Esophagus muscularis mucosa (tissue), 4 donors: Measurements from ENCODE around the gene HOXB7.

Experiments
- CTCF ChIP-seq, 3 experiments: fragments of 200-600 bp in 2 of 3; fragments of 450-650 bp in 1 of 3; sonication (generic) in 2 of 3; IDR thresholded peaks; one replicate each; pipeline ENCODE4 v1.5.1; 2017 to 2019; ENCODE audit warnings: antibody characterized with exemption in 3 of 3, mild to moderate bottlenecking in 2 of 3, moderate library complexity in 1 of 3
- EP300 ChIP-seq: sonication (generic); formaldehyde crosslinking; IDR thresholded peaks from one replicate; pipeline ENCODE4 v1.6.1; 2017; ENCODE audit warnings: antibody characterized with exemption
- POLR2A ChIP-seq: fragments of 450-650 bp; IDR thresholded peaks from one replicate; pipeline ENCODE4 v1.6.1; 2017; ENCODE audit warnings: antibody characterized with exemption, moderate library complexity, mild to moderate bottlenecking, low read depth
- POLR2AphosphoS5 ChIP-seq, 2 donors: sonication (generic); formaldehyde crosslinking; IDR thresholded peaks; one replicate each; pipeline ENCODE4 v1.6.1; 2017; ENCODE audit warnings: antibody characterized with exemption in 2 of 2

DNA sequence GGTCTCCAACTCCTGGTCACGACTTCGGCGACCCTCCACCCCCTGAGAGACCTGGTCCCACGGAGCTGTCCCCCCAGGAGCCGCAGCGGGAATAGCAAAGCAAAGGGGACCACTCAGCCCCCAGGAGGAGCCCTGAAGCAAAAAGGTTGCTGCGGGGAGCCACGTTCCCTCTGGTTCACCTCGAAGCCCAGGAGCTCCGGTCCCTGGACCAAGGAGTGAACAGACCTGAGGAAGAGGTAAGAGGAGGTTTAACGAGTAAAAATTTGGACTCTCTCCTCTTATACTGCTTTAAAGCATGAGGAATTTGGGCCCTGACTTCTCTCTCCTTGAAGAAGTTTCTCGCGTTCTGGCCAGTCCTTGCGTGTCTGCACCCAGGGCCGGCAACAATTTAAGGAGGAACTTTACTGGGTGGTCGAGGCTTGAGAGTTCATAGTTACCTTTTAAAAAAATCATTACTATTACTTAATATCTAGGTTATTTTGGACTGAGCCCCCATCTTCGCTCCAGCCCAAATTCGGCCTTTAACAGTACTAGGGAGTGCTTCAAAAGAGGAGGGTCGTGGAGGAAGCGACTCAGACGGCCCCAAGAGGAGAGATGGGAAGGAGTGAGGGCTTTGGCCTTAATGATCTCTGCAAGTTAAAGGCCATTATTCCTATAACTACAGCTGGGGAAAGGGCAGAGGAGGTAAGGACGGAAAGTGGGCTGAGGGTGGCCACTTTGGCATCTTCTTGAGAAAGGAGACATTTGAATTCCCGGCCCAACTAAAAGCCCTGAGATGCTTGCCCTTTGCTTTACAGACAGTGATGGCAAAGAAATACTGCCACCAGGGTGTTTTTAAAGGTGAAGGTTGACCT, 32.3 kb upstream of the HOXB7 start:
- TF ChIP-seq CTCF (IDR thresholded peaks at IDR 0.05): no peak
- TF ChIP-seq POLR2A: no peak
- no peak for TF ChIP-seq POLR2AphosphoS5 (IDR thresholded peaks at IDR 0.05)
- TF ChIP-seq EP300: no peak
